Liver (tissue), 9 donors: ENCODE results near the gene SLC4A8. TPM values are rescaled to one million over a fixed set of nuclear protein-coding genes. Genes with fewer than 3 reads are reported as not detected.

Experiments
- DNase-seq: peaks from one replicate; pipeline ENCODE4 v3.0.0-alpha.2; 2017; ENCODE audit warnings: low spot score
- H3K27ac ChIP-seq, 2 donors: one replicate each; pipeline ENCODE4 v1.7.0; 2013; ENCODE audit warnings: inconsistent platforms in 2 of 2, low read length in 2 of 2, control low read depth in 1 of 2, low read depth in 1 of 2, mild to moderate bottlenecking in 1 of 2
- H3K27me3 ChIP-seq, 4 donors: one replicate each; pipeline versions ENCODE4 v1.6.1 to v1.7.0; 2013; ENCODE audit warnings: low read length in 3 of 4, inconsistent platforms in 1 of 4, mild to moderate bottlenecking in 1 of 4, moderate library complexity in 1 of 4; ENCODE audit not compliant: control insufficient read depth in 4 of 4, insufficient read depth in 4 of 4
- H3K36me3 ChIP-seq, 4 donors: one replicate each; pipeline versions ENCODE4 v1.6.1 to v1.7.0; 2013; ENCODE audit warnings: low read length in 3 of 4, mild to moderate bottlenecking in 3 of 4, low read depth in 1 of 4, moderate library complexity in 1 of 4; ENCODE audit not compliant: control insufficient read depth in 4 of 4, insufficient read depth in 3 of 4
- H3K4me1 ChIP-seq, 4 donors: one replicate each; pipeline versions ENCODE4 v1.6.1 to v1.7.0; 2013; ENCODE audit warnings: low read length in 3 of 4, mild to moderate bottlenecking in 3 of 4, moderate library complexity in 1 of 4; ENCODE audit not compliant: control insufficient read depth in 4 of 4, insufficient read depth in 4 of 4
- H3K4me3 ChIP-seq, 3 donors: one replicate each; pipeline versions ENCODE4 v1.6.1 to v1.7.0; 2013; ENCODE audit warnings: low read length in 3 of 3, control low read depth in 1 of 3, low read depth in 1 of 3, mild to moderate bottlenecking in 1 of 3
- H3K9ac ChIP-seq, 2 donors: one replicate each; pipeline ENCODE4 v1.7.0; 2013; ENCODE audit warnings: low read length in 2 of 2, mild to moderate bottlenecking in 2 of 2, moderate library complexity in 2 of 2, control low read depth in 1 of 2, low read depth in 1 of 2
- H3K9me3 ChIP-seq, 4 donors: one replicate each; pipeline versions ENCODE4 v1.6.1 to v1.7.0; 2013; ENCODE audit warnings: low read length in 3 of 4; ENCODE audit not compliant: control insufficient read depth in 4 of 4
- EGR1 ChIP-seq, 2 donors: IDR thresholded peaks; 2 replicates each; pipeline ENCODE4 v1.6.1; 2016 to 2018; ENCODE audit warnings: antibody characterized with exemption in 2 of 2, low read depth in 2 of 2
- FOXA1 ChIP-seq: IDR thresholded peaks from 2 replicates; pipeline ENCODE4 v1.6.1; 2016; ENCODE audit warnings: antibody characterized with exemption
- FOXA2 ChIP-seq: IDR thresholded peaks from 2 replicates; pipeline ENCODE4 v1.6.1; 2016; ENCODE audit warnings: antibody characterized with exemption
- GABPA ChIP-seq, 2 donors: IDR thresholded peaks in 1 of 2; conservative IDR thresholded peaks in 1 of 2; 2 replicates each; pipeline ENCODE4 v1.6.1; 2016; ENCODE audit warnings: antibody characterized with exemption in 2 of 2, mild to moderate bottlenecking in 1 of 2, moderate library complexity in 1 of 2
- HNF4A ChIP-seq, 2 donors: conservative IDR thresholded peaks; 2 replicates each; pipeline ENCODE4 v1.6.1; 2016; ENCODE audit warnings: antibody characterized with exemption in 2 of 2, mild to moderate bottlenecking in 2 of 2
- HNF4G ChIP-seq: IDR thresholded peaks from 2 replicates; pipeline ENCODE4 v1.6.1; 2016; ENCODE audit warnings: antibody characterized with exemption
- JUND ChIP-seq, 2 donors: IDR thresholded peaks; 2 replicates each; pipeline ENCODE4 v1.6.1; 2016; ENCODE audit warnings: antibody characterized with exemption in 2 of 2
- NR2F2 ChIP-seq: IDR thresholded peaks from 2 replicates; pipeline ENCODE4 v1.6.1; 2016; ENCODE audit warnings: antibody characterized with exemption
- RAD21 ChIP-seq, 2 donors: IDR thresholded peaks; 2 replicates each; pipeline ENCODE4 v1.6.1; 2016; ENCODE audit warnings: antibody characterized with exemption in 2 of 2, mild to moderate bottlenecking in 2 of 2
- REST ChIP-seq: IDR thresholded peaks from 2 replicates; pipeline ENCODE4 v1.6.1; 2016; ENCODE audit warnings: antibody characterized with exemption, mild to moderate bottlenecking
- RXRA ChIP-seq, 2 donors: IDR thresholded peaks; 2 replicates each; pipeline ENCODE4 v1.6.1; 2017 to 2018; ENCODE audit warnings: antibody characterized with exemption in 2 of 2, mild to moderate bottlenecking in 1 of 2
- SP1 ChIP-seq: IDR thresholded peaks from 2 replicates; pipeline ENCODE4 v1.6.1; 2018; ENCODE audit warnings: antibody characterized with exemption, mild to moderate bottlenecking
- TAF1 ChIP-seq: conservative IDR thresholded peaks from 2 replicates; pipeline ENCODE4 v1.6.1; 2016; ENCODE audit warnings: antibody characterized with exemption, mild to moderate bottlenecking
- YY1 ChIP-seq: IDR thresholded peaks from 2 replicates; pipeline ENCODE4 v1.6.1; 2016; ENCODE audit warnings: antibody characterized with exemption, mild to moderate bottlenecking
- ZBTB33 ChIP-seq: IDR thresholded peaks from 2 replicates; pipeline ENCODE4 v1.6.1; 2016; ENCODE audit warnings: antibody characterized with exemption
- WGBS: extraction: QIAGEN DNeasy Blood & Tissue Kit; methylation state at CpG from one replicate; pipeline ENCODE4 v1.1.7; 2013; 5-methylcytosine and 5-hydroxymethylcytosine counted together
- polyA plus RNA-seq, 2 donors: library from polyadenylated mRNA; stranded (reverse) in 1 of 2; unstranded in 1 of 2; fragments of 200-250 nt in 1 of 2; fragments of >200 nt in 1 of 2; fragmentation: Nextera tagmentation in 1 of 2; extraction: Ambion mirVana in 1 of 2; gene quantifications; one replicate each; pipeline versions ENCODE4 v1.2.1 to v1.2.3, GENCODE V29; 2013 to 2015
- total RNA-seq, 2 donors: library from RNA; depleted of rRNA; stranded (reverse); fragments of >200 nt; gene quantifications; one replicate each; pipeline ENCODE4 v1.2.3, GENCODE V29; 2014
- TF ChIP-seq, protein P1 (sequence below): IDR thresholded peaks from 2 replicates; pipeline ENCODE4 v1.6.1; 2016; ENCODE audit warnings: antibody characterized with exemption
- TF ChIP-seq, protein P2 (sequence below): IDR thresholded peaks from 2 replicates; pipeline ENCODE4 v1.6.1; 2016; ENCODE audit warnings: antibody characterized with exemption
- TF ChIP-seq, protein P3 (sequence below): fragments of 150-350 bp; IDR thresholded peaks from 2 replicates; pipeline ENCODE4 v1.5.1; 2017; ENCODE audit warnings: improper control_type of control experiment, low read depth, low read length; ENCODE audit not compliant: missing input control
- donor health status: healthy.
- donor health status: healthy.
- donor health status: healthy.
- donor health status: healthy.
- donor health status: healthy.

The SLC4A8 gene
- total and polyA plus RNA-seq, 4 donors: 0.07 to 1.0 (median 0.75) TPM; not detected in 1

- H3K4me3 ChIP-seq: no peak overlapping the region
- 97% methylated on average over 11 of the region's 11 CpGs for WGBS
- H3K36me3 ChIP-seq: no peaks in the 10 kb centered on the region
- H3K27me3 ChIP-seq: no peaks in the 10 kb centered on the region
- H3K9me3 ChIP-seq: no peaks in the 10 kb centered on the region
- no peak for DNase-seq
- TF ChIP-seq REST: no peak
- no peak for TF ChIP-seq JUND (IDR thresholded peaks at IDR 0.05)
- TF ChIP-seq NR2F2: no peak
- TF ChIP-seq RXRA (IDR thresholded peaks at IDR 0.05): no peak
- TF ChIP-seq YY1: no peak
- TF ChIP-seq TAF1: no peak
- no peak for TF ChIP-seq EGR1 (IDR thresholded peaks at IDR 0.05; ENCODE audit: low read depth in 2 of 2)
- TF ChIP-seq RAD21 (IDR thresholded peaks at IDR 0.05): no peak
- TF ChIP-seq, protein P1, sequence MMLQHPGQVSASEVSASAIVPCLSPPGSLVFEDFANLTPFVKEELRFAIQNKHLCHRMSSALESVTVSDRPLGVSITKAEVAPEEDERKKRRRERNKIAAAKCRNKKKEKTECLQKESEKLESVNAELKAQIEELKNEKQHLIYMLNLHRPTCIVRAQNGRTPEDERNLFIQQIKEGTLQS: no peak
- TF ChIP-seq HNF4A (conservative IDR thresholded peaks at IDR 0.05): no peak
- TF ChIP-seq HNF4G: no peak
- no peak for TF ChIP-seq SP1
- TF ChIP-seq ZBTB33: no peak
- TF ChIP-seq, protein P2, sequence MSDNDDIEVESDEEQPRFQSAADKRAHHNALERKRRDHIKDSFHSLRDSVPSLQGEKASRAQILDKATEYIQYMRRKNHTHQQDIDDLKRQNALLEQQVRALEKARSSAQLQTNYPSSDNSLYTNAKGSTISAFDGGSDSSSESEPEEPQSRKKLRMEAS: no peak
- TF ChIP-seq, protein P3, sequence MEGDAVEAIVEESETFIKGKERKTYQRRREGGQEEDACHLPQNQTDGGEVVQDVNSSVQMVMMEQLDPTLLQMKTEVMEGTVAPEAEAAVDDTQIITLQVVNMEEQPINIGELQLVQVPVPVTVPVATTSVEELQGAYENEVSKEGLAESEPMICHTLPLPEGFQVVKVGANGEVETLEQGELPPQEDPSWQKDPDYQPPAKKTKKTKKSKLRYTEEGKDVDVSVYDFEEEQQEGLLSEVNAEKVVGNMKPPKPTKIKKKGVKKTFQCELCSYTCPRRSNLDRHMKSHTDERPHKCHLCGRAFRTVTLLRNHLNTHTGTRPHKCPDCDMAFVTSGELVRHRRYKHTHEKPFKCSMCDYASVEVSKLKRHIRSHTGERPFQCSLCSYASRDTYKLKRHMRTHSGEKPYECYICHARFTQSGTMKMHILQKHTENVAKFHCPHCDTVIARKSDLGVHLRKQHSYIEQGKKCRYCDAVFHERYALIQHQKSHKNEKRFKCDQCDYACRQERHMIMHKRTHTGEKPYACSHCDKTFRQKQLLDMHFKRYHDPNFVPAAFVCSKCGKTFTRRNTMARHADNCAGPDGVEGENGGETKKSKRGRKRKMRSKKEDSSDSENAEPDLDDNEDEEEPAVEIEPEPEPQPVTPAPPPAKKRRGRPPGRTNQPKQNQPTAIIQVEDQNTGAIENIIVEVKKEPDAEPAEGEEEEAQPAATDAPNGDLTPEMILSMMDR: no peak
- TF ChIP-seq FOXA1: no peak
- TF ChIP-seq GABPA (IDR thresholded peaks at IDR 0.05 in 1 of 2, conservative IDR thresholded peaks at IDR 0.05 in 1 of 2): no peak
- TF ChIP-seq FOXA2: no peak
- no peak overlapping the region for H3K27ac ChIP-seq
- H3K4me1 ChIP-seq: no peaks in the 10 kb centered on the region
- no peak overlapping the region for H3K9ac ChIP-seq
These were observed 100.9 kb downstream of the SLC4A8 start for GRCh38 chr12:51525518-51525917.

- H3K9me3 ChIP-seq: no peaks in the 10 kb centered on the region
- 84% methylated on average over 3 of the region's 3 CpGs for WGBS
- H3K9ac ChIP-seq: no peak overlapping the region
- no peaks in the 10 kb centered on the region for H3K4me1 ChIP-seq
- H3K27me3 ChIP-seq: no peaks in the 10 kb centered on the region
- no peak overlapping the region for H3K27ac ChIP-seq
- no peaks in the 10 kb centered on the region for H3K36me3 ChIP-seq
- H3K4me3 ChIP-seq: no peak overlapping the region
- no peak for DNase-seq
- TF ChIP-seq RAD21 (IDR thresholded peaks at IDR 0.05) (no peak), GABPA (IDR thresholded peaks at IDR 0.05 in 1 of 2, conservative IDR thresholded peaks at IDR 0.05 in 1 of 2) (no peak), EGR1 (IDR thresholded peaks at IDR 0.05; ENCODE audit: low read depth in 2 of 2) (no peak), YY1 (no peak), FOXA1 (no peak), JUND (IDR thresholded peaks at IDR 0.05) (no peak), TAF1 (no peak), FOXA2 (no peak), HNF4G (no peak), HNF4A (conservative IDR thresholded peaks at IDR 0.05) (no peak)
- TF ChIP-seq, protein P2: no peak
These were observed 103.3 kb downstream of the SLC4A8 start for GRCh38 chr12:51527966-51528365.
